GM21717 (cell line): ENCODE data around the gene TAF1C.

Experiments
- ATAC-seq: cut with Tn5 transposase; IDR thresholded peaks from one replicate; pipeline ENCODE4 v1.9.1; 2021; ENCODE audit warnings: mild to moderate bottlenecking, moderate library complexity; ENCODE audit not compliant: unreplicated experiment

The TAF1C gene

GRCh38 chr16:84161801-84162200 is 25.1 kb downstream of the TAF1C start:
- ATAC-seq: no peak

DNA sequence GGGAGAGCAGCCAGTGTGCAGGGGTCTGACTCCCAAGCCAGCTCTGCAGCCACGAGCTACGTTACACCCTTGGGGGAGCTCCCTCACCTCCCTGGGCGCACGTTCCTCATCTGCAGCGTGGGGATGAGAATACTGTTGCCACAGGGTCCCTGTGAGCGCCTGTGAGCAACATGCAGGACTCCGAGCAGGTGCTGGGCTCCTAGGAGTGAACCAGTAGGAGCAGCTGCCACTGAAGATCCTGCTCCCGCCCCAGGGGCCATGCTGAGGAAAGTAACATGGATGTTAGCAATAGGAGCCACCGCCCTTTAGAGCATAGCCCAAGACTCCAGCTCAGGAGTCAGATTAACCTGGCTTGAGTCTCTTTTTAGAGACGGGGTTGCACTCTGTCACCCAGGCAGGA is 25.8 kb downstream of the TAF1C start:
- ATAC-seq: no peak

- ATAC-seq: no peak
Measured at GRCh38 chr16:84159800-84160199, 27.1 kb downstream of the TAF1C start.

DNA sequence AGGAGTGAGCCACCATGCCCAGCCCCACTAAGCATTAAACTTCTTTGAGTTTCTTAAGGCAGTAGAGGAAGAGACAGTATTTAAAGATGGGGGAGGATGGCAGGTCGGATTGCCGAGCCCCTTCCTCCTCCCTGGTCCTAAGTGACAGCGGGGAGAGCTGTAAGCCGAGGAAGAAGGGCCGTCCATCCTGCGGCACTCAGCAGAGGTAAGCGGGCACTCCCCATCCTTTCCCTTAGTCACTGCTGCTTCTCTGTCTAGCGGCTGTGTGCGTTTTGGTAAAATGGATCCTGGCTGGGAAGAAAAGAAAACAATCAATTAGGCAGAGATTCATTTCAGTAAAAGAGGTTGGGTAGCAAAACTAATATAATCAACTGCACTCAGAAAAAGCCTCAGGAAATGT is 27.9 kb downstream of the TAF1C start:
- ATAC-seq: no peak

GRCh38 chr16:84156342-84156784 is 30.5 kb downstream of the TAF1C start:
- ATAC-seq: no peak

DNA sequence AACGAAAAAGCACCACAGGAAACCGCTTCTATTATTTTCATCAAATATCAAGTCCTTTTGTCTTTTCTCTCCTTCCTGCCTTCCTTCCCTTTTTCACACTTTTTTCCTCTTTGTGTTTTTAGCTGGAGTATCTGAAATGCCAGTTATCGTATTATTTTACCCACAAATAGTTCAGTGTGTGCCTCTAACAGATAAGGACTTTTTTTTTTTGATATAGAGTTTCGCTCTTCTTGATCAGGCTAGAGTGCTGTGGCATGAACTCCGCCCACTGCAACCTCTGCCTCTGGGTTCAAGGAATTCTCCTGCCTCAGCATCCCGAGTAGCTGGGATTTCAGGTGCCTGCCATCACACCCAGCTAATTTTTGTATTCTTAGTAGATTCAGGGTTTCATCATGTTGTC is 31.1 kb downstream of the TAF1C start:
- ATAC-seq: no peak

- ATAC-seq: no peak
Measured at GRCh38 chr16:84155226-84155625, 31.6 kb downstream of the TAF1C start.

DNA sequence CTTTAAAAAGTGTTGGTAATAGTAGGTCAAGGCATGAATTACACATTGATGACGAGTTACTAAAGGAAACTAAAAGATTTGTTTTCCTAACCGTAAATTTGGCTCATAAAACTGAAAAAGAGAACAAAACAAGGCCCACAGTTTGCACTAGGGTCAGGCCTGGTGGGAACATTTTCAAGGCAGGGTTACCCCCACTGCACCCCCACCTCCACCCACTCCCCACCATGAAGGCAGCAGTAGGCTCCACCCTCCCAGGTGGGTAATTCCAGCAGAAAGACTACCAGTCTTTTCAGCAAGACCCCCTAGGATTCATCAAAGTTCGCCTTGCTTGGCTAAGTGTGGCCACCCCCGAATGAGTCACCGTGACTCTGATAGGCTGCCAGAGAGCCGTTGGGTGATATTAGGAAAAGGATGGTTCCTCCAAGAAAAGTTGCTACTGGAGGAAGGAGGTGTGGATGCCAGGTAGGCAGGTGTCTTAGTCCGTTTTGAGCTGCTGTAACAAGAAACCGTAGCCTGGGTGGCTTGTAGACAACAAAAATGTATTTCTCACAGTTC is 33.1 kb downstream of the TAF1C start:
- no peak for ATAC-seq

- no peak for ATAC-seq
Measured at GRCh38 chr16:84150926-84151325, 35.9 kb downstream of the TAF1C start.

DNA sequence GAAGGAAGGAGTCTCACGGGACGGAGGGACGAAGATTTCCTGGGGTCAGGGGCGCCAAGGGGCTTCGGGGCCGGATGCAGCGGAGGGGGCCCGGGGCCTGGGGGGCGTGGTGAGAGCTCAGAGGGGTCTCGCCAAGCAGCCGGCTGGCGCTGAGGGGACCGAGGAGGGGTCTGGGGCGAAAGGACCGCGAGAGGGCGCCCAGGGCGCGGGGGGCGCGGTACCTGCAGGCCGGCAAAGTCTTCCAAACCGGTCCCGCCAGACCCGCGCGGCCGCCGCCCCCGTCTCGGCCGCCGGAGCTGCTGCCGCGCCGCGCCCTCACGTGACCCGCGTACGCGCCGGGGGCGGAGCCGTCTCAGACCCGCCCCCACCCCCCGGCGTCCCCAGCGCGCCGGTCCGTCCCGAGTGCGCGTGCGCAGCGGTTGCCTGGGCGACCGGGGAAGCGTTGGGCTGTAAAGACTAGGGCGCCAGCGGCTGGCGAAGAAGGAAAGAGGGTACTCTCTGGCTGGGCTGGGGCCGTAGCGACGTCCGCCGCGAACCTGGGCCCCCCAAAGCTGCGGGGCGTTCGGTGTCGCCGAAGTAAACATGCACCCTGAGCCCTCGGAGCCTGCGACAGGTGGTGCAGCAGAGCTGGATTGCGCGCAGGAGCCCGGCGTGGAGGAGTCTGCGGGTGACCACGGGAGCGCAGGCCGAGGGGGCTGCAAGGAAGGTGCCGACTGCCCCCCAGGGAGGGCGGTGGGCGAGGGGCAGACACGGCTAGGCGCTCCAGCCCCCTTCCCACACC is 41.8 kb downstream of the TAF1C start, which contains the start of the genes DNAAF1 and HSDL1:
Gene DNAAF1 (plus strand): TSS at position 450 of the 781 bp plus-strand sequence. CDS start 133 bp downstream, at position 583.
Gene HSDL1 (minus strand): TSS at position 319 of the 781 bp plus-strand sequence. CDS start 13,856 bp downstream, outside the sequence.
- peak; percentile 83 for ATAC-seq

GRCh38 chr16:84144209-84144858 is 42.5 kb downstream of the TAF1C start:
- ATAC-seq: peak; percentile 14

- ATAC-seq: no peak
Measured at GRCh38 chr16:84143784-84144199, 43.1 kb downstream of the TAF1C start.

DNA sequence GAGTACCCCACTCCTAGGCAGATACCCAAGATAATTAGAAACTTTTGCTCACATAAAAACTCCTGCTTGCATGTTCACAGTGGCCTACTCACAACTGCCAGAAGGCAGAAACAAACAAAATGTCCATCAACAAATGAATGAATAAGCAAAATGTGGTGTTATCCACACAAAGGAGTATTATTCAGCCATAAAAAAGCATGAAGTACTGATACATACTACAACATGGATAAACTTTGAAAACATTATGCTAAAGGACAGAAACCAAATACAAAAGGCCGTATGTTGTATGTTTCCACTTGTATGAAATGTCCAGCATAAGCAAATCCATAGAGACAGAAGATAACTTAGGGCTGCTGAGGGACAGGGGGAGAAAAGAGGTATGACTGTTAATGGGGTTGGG is 43.8 kb downstream of the TAF1C start:
- ATAC-seq: no peak

DNA sequence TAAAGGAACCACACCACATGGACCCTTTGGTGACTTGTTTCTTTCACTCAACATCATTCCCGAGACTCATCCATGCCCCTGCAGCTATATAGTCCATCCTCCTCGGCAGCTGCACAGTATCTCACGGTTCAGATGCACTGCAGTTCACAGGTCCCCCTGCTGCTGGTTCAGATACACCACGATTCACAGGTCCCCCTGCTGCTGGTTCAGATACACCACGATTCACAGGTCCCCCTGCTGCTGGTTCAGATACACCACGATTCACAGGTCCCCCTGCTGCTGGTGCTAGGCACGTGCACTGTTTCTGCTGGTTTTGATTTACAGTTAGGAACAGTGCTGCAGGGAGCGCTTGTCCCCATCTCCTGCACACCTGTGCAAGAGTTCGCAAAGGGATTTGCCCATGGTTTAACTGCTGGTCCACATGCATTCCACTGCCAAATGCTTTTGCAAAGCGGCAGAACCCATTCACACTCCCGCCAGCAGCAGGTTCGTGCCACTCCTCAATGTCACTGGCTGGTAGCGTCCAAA is 45.6 kb downstream of the TAF1C start:
- no peak for ATAC-seq

GRCh38 chr16:84139628-84140258 is 47.1 kb downstream of the TAF1C start:
- no peak for ATAC-seq

GRCh38 chr16:84138824-84139627 is 47.8 kb downstream of the TAF1C start:
- ATAC-seq: no peak

GRCh38 chr16:84138500-84138823 is 48.4 kb downstream of the TAF1C start:
- no peak for ATAC-seq

GRCh38 chr16:84137769-84138357 is 49.0 kb downstream of the TAF1C start:
- no peak for ATAC-seq

- ATAC-seq: no peak
Measured at GRCh38 chr16:84137287-84137686, 49.6 kb downstream of the TAF1C start.
